ENCODE data around the gene KRTAP5-8.
"Not testable (repeated sequence)": the region's sequence is repeated elsewhere in the genome, so short reads cannot be mapped to it uniquely, and the experiment has no call there.

KRTAP5-8 gene, protein sequence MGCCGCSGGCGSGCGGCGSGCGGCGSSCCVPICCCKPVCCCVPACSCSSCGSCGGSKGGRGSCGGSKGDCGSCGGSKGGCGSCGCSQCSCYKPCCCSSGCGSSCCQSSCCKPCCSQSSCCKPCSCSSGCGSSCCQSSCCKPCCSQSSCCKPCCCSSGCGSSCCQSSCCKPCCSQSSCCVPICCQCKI

DNA sequence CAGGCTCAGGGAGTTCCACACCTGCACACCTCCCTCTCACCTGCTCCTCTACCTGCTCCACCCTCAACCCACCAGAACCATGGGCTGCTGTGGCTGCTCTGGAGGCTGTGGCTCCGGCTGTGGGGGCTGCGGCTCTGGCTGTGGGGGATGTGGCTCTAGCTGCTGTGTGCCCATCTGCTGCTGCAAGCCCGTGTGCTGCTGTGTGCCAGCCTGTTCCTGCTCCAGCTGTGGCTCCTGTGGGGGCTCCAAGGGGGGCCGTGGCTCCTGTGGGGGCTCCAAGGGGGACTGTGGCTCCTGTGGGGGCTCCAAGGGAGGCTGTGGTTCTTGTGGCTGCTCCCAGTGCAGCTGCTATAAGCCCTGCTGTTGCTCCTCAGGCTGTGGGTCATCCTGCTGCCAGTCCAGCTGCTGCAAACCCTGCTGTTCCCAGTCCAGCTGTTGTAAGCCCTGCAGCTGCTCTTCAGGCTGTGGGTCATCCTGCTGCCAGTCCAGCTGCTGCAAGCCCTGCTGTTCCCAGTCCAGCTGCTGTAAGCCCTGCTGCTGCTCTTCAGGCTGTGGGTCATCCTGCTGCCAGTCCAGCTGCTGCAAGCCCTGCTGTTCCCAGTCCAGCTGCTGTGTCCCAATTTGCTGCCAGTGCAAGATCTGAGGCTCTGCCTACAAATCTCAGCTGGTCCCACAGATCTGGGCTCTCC lies at the start of gene KRTAP5-8:
KRTAP5-8 (plus strand) TSS at position 49 of the 689 bp plus-strand sequence; CDS start at position 80, 31 bp downstream.
- DNase-seq, result not testable (repeated sequence)

DNA sequence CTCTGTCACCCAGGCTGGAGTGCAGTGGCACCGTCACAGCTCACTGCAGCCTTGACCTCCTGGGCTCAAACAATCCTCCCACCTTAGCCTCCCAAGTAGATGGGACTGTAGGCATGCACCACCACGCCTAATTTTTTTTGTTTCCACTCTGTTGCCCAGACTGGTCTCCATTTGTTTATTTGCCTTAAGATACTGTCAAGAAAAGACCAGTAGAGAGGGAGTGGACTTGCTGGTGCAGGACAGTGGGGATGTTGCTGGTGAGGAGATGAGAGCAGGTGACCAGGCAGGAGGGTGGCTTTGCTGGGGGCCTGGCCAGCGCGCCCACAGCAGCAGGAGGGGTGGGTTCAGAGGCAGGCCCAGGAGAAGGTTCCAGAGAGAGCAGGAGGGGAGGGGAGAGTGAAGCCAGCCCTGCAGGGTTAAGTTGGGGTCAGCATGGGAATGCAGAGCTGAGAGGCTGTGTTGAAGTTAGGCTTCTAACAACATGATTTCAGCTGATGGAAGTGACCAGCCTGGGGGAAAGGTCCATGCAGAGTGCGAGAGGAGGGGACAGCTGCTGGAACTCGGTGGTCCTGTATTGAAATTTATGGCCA lies 49.0 kb upstream of the KRTAP5-8 start:
- no peak for DNase-seq

DNA sequence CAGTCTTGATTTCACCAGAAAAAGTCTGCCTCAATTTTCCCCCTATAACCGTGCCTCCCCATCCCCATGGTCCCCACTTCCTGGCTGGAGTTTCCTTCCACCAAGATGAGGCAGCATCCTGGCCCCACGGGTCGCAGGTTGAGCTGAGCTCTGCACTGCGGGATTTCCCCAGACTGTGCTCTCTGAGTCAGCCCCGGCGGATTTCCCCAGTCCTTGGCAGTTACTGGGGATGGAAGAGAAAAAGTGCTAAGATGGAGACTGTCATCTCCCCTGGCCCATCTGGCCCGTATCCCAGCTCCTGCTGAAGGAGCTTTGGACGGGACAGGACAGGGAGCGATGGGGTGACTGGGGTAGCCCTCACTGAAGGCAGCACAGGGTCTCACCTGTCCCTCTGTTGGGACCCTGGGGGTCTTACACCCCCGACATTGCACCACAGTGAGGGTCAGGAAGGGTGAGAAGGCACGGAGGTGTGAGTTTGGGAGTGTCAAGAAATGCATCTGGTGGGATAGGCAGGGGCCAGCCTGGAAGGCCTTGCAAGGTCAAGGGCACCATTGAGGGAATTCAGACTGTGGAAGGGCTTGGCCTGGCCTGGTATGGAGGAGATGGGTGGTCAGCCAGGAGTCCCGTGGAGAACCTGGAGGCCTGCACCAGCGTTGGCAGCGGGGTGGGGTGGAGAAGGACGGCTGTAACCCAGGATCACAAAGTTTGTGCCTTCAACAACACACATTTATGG lies 48.3 kb upstream of the KRTAP5-8 start:
- DNase-seq, result no peak

DNA sequence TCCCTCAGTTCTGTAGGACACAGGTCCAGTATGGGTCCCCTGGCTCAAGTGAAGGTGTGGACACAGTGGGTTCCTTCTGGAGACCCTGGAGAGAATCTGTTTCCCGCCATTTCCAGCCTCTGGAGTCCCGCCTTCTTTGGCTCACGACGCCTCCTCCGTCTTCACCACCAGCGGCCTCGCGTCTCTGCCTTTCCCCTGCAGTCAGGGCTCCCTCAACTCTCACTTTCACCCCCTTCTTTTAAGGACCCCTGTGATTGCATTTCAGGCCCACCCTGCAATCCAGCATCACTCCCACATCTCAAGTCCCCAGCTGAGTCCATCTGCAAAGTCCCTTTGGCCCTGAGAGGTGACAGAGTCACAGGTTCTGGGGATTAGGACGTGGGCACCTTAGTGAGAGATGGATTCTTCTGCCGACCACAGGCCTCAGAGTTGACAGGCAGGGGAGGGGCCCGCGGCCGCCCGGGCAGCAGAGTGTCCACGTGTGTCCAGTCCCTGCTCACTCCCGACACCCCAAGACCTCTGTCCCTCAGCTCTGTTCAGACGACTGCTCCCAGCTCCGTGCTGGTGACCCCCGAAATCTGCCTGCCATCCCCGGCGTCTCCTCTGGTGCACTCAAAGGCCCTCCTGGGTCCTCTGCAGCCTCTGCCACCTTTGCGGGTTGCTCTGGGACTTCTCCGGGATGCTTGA lies 47.6 kb upstream of the KRTAP5-8 start:
- no peak for DNase-seq

DNA sequence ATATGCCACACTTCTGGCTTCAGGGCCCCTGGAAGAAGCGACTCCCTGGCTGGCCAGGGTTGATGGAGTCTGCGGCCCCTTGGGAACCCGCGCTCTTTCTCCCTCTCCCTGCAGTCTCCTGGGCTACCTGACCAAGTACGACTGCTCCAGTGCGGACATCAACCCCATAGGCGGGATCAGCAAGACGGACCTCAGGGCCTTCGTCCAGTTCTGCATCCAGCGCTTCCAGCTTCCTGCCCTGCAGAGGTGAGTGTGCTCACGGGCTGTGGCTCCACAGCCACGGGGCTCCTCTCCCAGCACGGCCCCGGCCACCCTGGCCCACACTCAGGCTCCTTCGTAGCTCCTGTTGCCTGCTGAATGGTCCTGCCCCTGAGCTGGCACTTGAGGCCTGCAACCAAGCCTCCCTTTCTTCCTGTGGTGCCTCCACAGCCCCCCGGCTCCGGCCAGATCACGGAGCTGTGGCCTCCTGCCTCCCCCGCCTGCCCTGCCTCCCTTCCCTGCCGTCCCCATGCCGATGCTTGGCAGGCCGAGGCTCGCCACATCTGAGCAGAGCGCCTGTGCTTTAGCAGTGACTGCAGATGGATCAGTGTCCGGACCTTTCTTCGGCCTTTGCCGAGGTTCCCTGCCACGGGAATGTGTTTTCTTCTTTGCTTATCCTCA lies 47.0 kb upstream of the KRTAP5-8 start:
- no peak for DNase-seq

DNA sequence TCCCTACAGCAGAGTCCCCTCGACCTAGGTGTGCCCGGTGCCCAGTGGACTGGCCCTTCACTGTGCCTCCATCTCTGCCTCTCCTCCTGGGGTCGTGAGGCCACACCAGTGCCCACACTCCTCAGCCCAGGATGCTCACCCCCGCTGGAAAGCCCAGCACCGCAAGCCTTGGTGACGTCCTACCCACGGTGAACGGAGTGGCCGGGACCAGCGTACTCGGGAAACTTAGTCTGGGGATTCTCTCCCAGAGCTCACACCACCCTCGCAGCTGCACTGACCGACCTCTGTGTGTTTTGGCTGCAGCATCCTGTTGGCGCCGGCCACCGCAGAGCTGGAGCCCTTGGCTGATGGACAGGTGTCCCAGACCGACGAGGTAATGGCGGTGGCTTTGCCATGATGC lies 46.3 kb upstream of the KRTAP5-8 start:
- DNase-seq, result no peak

DNA sequence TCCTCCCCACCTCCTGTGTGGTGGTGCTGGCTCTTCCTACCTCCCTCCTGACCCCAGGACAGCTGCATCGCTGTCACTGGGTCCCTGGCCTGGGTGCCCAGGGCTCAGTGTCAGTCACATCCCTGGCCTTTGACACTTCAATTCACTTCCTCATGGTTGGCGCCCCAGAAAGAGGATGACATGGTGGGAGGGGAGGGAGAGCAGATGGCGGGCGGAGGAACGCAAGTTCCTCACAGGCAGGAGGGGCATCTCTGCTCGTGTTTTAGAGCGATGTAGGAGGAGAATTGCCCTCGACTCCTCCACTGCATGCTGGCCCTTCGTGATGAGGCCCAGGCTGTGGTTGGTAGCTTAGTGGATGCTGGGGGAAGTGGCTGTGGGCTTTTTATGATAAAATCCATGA lies 45.9 kb upstream of the KRTAP5-8 start:
- no peak for DNase-seq

DNA sequence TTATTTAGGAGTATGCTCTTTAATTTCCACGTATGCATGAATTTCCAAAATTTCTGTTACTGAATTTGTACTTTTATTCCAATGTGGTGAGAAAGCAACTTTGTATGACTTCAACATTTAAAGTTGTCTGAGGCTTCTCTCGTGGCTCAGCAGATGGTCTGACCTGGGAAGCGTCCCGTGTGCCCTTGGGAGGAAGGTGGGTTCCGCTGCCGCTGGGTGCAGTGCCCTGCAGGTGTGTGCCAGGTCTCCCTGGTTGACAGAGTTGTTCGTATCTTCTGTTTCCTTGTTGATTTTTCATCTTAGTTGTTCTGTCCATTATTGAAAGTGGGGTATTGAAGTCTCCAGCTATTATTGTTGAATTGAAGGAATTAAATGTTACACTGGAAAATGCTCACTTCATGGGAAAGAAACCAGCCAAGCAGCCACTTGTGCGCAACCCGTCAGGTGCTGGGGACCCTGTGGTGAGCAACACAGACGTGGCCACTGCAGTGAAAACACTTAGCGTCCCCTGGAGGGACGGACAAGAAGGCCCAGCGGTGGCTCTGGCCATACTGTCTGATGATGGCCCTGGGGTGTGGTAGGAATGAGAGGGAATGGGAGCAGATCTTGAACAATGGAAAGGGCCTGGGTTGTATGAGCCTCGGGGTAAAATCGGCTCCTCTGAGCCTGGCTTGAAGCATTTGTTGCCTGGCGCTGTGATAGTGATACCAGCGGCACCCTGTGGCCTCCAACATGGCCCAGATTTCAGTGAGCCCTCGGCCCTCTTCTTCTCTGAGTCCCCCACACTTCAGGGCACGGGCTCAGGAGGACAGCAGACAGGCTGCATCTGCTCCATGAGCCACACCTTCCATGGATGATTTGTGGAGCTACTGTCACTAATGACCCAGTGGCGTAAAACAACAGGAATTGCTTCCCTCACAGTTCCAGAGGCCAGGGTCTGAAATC lies 42.3 kb upstream of the KRTAP5-8 start:
- no peak for DNase-seq

DNA sequence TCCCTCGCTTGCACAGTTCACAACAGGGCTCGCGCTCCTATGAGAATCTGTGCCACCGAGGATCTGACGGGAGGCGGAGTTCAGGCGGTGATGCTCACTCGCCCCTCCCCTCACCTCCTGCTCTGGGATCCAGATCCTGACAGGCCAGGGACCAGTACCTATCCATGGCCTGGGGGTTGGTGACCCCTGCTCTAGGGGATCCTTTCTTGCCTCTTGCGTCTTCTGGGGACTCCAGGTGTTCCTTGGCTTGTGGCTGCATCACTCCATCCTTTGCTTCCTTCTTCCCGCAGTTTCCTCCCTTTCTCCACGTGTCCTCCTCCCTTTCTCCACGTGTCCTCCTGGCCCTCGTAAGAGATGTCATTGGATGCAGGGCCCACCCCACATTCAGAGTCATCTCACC lies 41.4 kb upstream of the KRTAP5-8 start:
- no peak for DNase-seq

DNA sequence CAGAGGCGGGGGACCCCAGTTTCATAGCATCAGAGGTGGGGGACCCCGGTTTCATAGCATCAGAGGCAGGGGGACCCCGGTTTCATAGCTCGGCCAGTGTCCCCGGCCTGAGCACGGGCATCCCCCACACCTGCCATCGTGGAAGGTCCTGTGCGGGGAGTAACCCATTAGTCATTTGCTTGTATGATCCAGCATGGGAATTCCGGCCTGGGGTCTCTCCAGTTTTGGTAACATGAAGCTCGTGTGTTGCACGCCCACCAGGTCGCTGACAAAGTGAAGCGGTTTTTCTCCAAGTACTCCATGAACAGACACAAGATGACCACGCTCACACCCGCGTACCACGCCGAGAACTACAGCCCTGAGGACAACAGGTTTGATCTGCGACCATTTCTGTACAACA lies 39.7 kb upstream of the KRTAP5-8 start:
- DNase-seq, result no peak

DNA sequence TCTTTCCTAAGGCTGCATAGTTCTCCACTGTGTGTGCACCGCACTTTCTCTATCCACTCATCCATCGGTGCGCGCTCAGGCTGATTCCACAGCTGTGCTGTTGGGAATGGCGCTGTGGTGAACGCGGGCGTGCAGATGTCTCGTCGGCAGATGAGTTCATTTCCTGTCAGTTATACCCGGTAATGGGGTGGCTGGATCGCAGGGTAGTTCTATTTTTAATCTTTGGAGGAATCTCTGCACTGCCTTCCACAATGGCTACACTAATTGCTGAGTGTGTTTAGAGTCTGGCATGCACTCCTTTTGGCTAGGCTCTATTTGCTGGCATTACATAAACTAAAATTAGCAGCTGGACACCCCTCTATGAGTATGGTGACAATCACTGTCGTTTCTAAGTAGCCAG lies 38.7 kb upstream of the KRTAP5-8 start:
- no peak for DNase-seq

DNA sequence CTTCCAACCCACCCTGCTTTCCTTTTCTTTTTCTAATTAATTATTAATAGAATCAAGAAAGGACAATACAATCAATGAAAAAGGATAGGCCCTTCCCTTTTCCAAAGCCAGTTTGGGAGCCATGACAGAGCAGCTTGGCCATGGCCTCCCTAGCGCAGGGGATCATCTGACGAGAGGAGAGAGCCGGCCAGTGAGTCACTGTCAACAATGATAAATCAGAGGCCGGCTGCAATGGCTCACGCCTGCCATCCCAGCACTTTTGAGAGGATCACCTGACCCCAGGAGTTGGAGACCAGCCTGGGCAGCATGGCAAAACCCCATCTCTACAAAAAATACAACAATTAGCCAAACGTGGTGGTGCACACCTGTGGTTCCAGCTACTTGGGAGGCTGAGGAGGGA lies 38.3 kb upstream of the KRTAP5-8 start:
- no peak for DNase-seq

DNA sequence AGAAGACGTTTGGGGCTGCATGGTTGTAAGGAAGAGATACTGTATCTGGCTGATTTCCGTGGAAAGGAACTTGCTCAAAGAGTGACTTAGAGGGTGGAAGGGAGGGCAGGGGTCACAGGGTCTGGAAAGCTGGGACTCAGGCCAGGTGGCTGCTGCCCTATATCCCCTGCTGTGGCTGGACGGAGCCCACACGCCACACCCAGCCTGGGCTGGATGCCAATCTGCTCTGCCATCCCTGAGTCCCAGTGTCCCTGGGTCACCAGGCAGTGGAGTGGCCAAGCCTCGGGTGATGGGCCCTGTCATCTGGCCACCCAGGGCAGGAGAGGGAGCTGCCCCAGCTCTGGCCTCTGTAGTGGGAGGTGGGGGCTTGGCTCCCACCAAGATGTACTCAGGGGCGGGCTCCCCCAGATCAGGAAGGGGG lies 37.2 kb upstream of the KRTAP5-8 start:
- DNase-seq, result no peak

DNA sequence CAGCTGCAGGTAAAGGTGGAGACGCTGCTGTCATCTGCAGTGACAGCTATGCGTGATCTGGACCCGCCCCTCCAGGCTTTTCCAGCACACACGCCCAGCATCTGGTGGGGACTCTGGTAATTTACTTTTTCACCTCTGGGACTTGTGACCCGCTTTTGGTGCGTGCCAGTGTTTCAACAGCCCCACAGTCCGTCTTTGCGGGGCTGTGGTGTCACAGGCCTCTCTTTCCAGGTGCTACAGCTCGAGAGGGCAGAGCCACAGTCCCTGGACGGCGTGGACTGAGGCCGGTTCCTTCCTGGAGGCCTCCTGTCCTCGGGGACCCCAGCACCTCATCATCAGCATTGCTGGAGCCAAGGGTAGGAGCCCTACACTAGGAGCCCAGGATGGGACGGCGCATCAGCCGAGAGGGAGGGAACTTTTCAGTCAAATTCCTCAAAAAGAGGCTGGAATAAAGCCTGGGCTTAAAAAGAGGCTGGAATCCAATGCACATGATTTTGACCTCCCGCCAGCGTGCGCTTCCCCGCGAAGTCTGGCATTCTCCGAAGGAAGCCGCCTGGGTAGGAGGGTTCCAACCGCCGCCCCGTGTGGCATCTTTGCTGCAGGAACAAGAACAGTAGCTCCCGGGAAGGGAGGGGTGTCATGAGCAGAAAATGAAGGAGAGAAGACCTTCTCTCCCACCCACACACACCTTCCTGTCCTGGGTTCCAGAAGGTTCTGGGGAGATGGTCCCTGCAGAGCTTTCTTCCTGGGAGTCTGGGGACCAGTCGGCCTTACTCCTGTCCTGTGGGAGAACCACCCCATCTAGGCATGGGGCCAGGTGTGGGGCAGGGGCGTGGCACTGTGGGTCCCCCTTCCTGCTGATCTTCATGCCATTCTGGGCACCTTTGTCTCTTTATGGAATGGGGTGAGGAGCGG lies 36.5 kb upstream of the KRTAP5-8 start:
- no peak for DNase-seq

DNA sequence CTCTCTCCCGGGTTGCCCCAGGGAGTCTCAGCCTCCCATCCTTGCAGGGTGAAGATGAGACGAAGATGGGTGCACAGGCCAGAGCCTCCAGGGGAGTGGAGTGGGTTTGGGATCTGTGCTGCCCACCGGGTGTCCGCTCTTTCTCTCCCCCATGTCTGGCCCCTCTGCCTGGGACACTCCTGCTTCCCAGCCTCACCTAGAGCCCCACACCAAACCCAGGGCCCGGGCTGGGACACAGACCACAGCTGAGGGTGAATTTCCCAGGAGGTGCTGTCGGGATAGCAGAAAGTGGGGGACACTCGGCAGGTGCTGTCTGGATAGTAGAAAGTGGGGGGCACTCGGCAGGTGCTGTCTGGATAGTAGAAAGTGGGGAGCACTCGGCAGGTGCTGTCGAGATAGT lies 35.8 kb upstream of the KRTAP5-8 start:
- no peak for DNase-seq

DNA sequence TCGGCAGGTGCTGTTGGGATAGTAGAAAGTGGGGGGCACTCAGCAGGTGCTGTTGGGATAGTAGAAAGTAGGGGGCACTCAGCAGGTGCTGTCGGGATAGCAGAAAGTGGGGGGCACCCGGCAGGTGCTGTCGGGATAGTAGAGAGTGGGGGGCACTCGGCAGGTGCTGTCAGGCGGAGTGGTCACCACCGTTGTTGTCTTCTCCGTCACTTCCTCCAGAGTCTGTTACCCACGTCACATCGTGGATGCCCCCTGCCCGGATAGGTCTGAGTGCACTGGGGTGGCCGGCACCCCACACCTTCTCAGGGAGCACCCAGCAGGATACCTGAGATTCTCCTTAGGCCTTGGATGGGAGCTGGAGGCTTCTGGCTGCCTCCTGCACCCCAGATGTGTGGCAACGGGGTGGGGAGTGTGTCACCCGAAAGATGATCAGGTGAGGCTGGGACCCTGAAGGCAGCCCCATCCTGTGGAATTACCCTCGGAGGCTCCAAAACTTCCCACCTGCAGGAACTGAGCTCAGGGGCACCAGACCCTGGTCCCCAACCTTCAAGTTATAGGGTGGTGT lies 34.9 kb upstream of the KRTAP5-8 start:
- DNase-seq, result no peak

DNA sequence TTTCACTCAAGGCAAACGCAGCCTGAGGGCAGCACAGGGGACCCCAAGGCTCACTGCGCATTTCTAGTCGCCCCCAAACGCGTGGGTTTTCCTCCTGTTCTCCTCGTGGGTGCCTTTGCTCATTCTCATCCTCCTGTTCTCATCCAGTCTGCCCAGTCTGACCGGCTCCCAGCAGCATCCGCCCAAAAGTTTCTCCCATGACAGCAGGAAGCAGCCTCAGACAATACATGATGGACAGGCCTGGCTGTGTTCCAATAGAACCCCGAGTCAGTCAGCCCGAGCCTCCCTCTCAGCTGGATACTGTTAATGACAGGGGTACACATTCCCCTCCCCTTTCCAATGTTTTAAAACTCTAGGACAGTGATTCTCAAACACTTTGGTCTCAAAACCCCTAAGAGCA lies 33.3 kb upstream of the KRTAP5-8 start:
- DNase-seq, result peak; percentile 8

DNA sequence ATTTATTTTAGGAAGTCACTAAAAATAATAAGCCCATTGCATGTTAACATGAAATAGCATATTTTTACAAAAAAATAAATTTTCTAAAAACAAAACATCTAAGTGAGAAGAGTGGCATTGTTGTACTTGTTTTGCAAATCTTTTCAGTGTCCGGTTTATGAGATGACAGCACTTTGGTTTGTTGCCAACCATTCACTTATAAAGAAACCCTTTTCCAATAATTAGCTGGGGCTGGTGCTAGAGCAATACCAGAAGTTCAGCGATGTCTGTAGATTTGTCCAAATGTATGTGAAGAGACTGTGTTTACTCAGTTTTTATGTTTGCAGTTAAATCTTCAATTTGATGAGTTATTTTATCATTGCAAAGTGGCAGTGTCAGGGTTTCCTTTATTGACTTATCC lies 32.8 kb upstream of the KRTAP5-8 start:
- DNase-seq, result peak; percentile 28

DNA sequence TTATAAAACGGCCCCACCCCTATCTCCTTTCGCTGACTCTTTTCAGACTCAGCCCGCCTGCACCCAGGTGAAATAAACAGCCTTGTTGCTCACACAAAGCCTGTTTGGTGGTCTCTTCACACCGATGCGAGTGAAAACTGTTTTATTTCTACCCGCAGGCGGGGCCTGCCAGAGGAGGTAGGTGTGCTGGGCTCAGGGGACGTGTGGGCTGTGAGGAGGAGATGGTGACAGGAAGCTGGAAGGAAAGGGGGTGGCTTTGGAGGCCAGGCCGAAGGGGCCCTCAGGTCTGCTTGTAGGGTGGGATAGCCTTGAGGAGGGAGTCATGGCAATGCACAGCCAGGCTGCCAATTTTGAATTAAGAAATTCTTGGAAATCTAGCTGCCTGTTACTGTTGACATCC lies 32.0 kb upstream of the KRTAP5-8 start:
- no peak for DNase-seq

DNA sequence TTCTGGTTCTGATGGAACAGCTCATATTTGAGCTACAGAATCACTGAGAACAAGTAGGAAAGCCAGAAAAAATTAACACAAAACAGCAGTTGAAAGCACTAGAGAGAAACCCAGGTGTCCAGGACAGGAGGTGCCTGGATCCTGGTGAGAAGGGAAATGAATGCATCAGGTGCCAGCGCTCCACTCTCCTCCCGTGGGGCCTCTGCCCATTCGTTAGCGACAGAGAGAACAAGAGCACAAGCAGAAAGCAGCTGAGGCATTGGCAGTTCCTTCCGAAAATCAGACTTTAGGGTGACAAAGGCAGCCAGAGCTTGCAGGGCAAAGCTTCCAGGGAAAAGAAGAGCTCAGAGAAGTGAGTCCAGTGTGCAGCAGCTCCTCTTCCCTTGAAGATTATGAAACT lies 30.7 kb upstream of the KRTAP5-8 start:
- no peak for DNase-seq
